GM18907 (cell line): ENCODE data around the gene PLOD2.
"Not testable (repeated sequence)": the region's sequence is repeated elsewhere in the genome, so short reads cannot be mapped to it uniquely, and the experiment has no call there.

Experiments used
- ATAC-seq: cut with Tn5 transposase; IDR thresholded peaks from one replicate; pipeline ENCODE4 v1.9.1; 2021; ENCODE audit warnings: mild to moderate bottlenecking, moderate library complexity; ENCODE audit not compliant: unreplicated experiment

The PLOD2 gene

GRCh38 chr3:146142757-146143156 lies 18.2 kb downstream of the PLOD2 start:
- no peak for ATAC-seq

GRCh38 chr3:146139586-146140110 lies 21.3 kb downstream of the PLOD2 start:
- ATAC-seq: no peak

GRCh38 chr3:146138902-146139301 lies 22.1 kb downstream of the PLOD2 start:
- no peak for ATAC-seq

- no peak for ATAC-seq
Observed at GRCh38 chr3:146136647-146137046, 24.3 kb downstream of the PLOD2 start.

- ATAC-seq: no peak
Observed at GRCh38 chr3:146134348-146135117, 26.5 kb downstream of the PLOD2 start.

GRCh38 chr3:146133441-146133840 lies 27.5 kb downstream of the PLOD2 start:
- ATAC-seq: no peak

- no peak for ATAC-seq
Observed at GRCh38 chr3:146131616-146132410, 29.2 kb downstream of the PLOD2 start.

GRCh38 chr3:146130881-146131371 lies 30.1 kb downstream of the PLOD2 start:
- ATAC-seq: no peak

- ATAC-seq: no peak
Observed at GRCh38 chr3:146129750-146130149, 31.2 kb downstream of the PLOD2 start.

- no peak for ATAC-seq
Observed at GRCh38 chr3:146128939-146129338, 32.0 kb downstream of the PLOD2 start.

- ATAC-seq: no peak
Observed at GRCh38 chr3:146128179-146128578, 32.8 kb downstream of the PLOD2 start.

- ATAC-seq: no peak
Observed at GRCh38 chr3:146125951-146126350, 35.0 kb downstream of the PLOD2 start.

GRCh38 chr3:146124126-146124801 lies 36.7 kb downstream of the PLOD2 start:
- ATAC-seq: no peak

GRCh38 chr3:146117406-146118285 lies 43.3 kb downstream of the PLOD2 start:
- ATAC-seq: no peak

GRCh38 chr3:146115619-146116018 lies 45.4 kb downstream of the PLOD2 start:
- ATAC-seq: no peak

- ATAC-seq: not testable (repeated sequence)
Observed at GRCh38 chr3:146113804-146114203, 47.2 kb downstream of the PLOD2 start.

- ATAC-seq: no peak
Observed at GRCh38 chr3:146111337-146111736, 49.6 kb downstream of the PLOD2 start.

GRCh38 chr3:146110161-146110560 lies 50.8 kb downstream of the PLOD2 start:
- no peak for ATAC-seq

- ATAC-seq: no peak
Observed at GRCh38 chr3:146106986-146107385, 54.0 kb downstream of the PLOD2 start.

GRCh38 chr3:146104068-146104467 lies 56.9 kb downstream of the PLOD2 start:
- ATAC-seq: no peak
